ENCODE data around the gene CEMIP.
"Not testable (repeated sequence)": the region's sequence is repeated elsewhere in the genome, so short reads cannot be mapped to it uniquely, and the experiment has no call there.

The CEMIP gene

DNA sequence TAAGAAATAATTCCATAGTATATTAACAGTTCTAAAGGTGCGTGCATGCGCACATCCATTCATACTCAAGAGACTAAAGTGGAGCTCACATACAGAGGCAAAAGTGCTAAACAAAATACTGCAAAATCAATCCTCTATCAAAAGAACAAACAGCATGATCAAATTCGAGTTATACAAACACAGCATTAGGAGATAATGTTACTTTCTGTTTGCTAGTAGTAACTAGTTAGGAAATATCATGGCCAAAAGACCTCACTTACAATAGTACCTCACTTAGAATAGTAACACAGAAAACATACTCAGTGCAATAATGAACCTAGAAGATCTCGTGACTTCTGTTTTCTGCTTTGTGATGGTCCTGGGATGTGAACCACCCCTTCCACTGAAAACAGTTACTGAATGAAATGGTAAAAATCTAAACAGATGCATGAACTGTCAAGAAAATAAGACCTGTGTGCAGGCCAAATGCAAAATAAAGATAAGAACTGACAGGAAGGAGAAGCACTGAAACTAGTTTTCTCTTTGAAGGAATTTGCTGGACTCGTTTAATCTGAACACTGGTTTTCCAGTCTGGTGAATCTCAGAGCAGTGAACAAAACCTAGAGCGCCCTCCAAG, 20.9 kb upstream of the CEMIP start:
- DNase-seq: no peak

DNA sequence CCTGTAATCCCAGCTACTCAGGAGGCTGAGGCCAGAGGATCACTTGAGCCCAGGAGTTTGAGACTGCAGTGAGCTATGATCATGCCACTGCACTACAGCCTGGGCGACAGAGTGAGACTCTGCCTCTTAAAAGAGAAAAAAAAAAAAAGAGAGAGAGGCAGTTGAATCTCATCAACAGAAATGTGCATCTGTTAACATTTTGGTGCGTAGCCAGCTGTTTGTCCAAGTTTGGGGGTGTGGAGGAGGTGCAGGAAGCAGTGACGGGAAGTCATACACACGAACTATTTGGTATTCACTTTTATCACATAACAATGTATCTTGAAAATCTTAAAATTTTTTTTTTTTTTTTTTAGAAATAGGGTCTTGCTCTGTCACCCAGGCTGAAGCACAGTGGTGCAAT, 18.2 kb upstream of the CEMIP start:
- DNase-seq: no peak

DNA sequence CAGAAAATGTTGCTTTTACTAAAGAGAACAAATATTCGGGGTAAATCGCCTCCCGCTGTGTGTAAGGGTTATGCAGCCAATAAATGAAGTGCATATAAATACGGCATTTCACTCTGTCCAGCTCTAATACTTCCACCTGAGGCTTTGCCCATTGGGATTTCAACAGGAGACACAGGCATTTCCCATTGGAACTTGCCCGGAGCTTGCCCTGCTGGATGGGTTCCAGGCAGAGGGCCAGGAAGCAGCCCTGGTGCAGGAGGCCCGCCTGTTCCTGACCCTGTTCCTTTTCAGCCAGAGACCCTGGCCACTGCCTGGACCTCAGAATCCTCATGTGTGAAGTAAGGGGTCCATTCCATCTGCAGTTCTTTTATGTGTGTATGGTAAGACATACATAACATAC, 17.4 kb upstream of the CEMIP start:
- DNase-seq: no peak

DNA sequence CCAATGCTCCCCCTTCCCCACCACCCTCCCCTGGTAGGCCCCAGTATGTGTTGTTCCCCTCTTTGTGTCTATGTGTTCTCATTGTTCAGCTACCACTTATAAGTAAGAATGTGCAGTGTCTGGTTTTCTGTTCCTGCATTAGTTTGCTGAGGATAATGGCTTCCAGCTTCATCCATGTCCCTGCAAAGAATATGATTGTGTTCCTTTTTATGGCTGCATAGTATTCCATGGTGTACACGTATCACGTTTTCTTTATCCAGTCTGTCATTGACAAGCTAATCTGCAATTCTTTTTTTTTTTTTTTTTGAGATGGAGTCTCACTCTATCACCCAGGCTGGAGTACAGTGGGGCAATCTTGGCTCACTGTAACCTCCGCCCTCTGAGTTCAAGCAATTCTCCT, 15.9 kb upstream of the CEMIP start:
- not testable (repeated sequence) for DNase-seq

DNA sequence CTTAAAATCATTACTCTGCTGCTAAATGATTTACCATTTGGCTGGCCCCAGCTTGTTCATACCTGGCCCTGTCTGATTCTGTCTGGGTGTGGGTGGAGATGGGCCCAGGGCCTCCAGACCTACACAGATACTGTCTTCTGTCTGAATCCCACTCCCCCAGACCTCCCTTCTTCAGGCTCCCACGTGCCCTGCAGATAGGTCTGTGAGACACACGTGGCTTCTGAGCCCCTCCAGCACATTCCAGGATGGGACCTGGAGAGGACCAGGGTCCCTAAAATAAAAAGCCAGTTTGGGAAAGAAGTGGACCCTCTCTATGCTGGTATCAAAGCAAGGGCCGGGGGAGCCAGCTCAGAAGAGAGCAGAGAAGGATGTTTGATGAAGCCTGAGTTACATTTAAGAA, 14.6 kb upstream of the CEMIP start:
- no peak for DNase-seq

DNA sequence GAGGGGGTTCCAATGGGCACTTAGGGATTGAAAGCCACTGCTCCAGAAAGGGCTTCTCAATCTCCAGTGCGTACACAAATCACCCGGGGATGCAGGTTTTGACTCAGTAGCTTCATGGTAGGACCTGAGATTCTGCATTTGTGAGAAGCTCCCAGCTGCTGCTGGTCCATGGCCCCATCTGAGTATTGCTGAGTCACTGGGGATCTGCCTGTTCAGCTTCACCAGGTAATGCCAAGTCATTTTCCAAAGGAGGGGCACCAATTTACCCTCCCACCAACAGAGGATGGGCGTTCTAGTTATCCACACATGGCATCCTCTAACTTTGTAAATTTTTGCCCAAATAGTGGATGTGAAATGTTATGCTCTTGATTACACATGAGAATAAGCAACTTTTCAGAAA, 12.9 kb upstream of the CEMIP start:
- DNase-seq: no peak

DNA sequence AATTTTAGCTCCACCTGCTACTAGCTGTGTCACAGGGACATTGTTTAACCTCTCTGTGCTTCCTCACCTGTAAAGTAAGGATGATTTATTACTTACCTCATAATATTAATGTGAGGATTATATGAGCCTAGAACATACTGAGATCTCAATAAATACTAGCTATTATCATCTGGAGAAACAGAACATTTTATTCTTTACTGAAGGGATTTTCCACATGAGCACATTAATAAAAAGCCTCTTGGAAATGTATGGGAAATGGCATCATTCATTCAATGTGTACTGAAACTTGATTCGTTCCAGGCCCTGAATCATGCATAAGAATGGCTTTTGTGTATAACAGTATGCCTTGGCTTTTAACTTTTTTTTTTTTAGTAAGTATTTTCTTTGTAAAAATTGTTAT, 11.0 kb upstream of the CEMIP start:
- DNase-seq: no peak

DNA sequence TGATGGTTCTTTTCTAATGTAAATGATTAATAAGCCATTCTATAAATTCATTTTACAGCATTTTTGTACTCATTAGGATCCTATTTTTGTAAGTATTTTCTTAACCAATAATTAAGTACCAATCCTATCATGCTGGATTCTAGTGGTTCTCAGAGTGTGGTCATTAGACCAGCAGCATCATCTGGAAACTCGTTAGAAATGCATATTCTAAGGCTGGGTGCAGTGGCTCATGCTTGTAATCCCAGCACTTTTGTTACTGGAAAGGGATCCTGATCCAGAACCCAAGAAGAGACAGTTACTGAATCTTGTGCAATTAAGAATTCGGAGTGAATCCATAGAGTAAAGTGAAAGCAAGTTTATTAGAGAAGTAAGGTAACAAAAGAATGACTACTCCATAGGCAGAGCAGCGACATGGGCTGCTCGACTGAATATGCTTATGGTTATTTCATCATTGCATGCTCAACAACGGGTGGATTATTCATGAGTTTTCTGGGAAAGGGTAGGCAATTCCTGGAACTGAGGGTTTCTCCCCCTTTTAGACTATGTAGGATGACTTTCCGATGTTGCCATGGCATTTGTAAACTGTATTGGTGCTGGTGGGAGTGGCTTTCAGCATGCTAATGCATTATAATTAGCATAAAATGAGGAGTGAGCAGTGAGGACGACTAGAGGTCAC, 9.9 kb upstream of the CEMIP start:
- DNase-seq: no peak

DNA sequence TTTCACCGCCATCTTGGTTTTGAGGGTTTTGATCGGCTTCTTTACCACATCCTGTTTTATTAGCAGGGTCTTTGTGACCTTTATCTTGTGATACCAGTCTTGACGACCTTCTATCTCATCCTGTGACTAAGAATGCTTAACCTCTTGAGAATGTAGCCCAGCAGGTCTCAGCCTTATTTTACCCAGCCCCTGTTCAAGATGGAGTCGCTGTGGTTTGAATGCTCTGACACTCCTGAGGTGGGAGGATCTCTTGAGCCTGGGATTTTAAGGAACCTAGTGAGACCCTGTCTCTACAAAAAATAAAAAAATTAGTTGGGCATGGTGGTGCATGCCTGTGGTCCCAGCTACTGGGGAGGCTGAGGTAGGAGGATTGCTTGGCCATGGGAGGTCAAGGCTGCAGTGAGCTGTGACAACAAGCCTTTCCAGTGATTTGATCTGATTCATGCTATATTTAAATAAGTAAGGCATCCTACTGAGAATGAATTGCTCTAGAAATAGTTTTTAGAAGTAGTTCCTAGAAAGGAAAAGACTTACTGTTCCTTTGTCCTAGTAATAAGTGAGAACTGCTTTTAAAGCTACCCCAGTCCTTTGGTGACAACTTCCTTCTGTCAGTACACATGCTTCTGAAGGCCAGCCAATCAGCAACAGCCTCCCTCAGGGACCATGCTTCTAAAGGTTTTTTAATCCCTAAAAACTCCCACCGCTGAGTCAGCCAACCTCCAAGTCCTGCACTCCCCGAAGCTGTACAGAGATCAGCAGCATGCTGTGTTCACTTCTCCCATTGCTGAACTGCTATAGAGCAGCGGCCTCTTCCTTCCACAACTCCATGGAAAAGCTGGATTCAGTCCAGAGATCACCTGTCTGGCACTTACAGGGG, 9.1 kb upstream of the CEMIP start:
- no peak for DNase-seq

DNA sequence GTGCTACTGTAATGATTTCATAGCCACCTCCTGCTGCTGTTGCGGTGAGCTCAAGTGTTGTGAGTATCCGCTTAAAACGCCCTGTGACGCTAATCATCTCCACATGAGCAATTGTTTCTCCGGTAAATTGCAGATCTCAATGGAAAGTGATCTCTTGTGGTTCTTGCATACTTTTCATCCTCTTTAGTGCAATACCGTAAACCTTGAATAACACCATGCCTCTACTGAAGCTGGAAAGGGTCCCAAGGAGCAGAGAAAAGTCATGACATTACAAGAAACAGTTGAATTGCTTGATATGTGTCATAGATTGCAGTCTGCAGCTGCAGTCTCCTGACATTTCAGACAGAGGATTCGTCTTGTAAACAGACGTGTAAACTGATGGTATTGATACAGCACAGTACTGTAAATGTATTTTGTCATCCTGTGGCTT, 6.0 kb upstream of the CEMIP start:
- no peak for DNase-seq

DNA sequence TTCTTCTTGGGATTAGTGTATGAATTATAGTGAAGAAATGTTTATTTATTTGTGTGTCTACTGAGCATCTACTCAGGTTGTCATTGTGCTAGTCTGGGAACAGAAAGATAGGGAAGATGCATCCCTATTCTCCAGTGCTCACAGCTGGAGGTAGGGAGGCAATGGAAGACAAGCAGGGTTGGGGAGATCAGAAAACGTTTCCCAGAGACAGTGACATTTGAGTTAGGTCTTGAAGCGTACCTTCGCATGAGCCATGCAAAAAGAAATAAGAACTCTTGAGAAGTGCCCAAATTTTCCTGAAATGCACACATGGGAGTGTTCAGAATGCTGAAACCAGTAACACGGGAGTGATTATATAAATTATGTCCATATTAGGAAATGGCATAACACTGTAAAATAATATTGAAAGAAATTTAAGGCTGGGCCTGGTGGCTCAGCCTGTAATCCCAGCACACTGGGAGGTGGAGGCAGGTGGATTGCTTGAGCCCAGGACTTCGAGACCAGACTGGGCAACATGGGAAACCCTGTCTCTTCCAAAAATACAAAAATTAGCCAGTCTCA, 5.3 kb upstream of the CEMIP start:
- no peak for DNase-seq

DNA sequence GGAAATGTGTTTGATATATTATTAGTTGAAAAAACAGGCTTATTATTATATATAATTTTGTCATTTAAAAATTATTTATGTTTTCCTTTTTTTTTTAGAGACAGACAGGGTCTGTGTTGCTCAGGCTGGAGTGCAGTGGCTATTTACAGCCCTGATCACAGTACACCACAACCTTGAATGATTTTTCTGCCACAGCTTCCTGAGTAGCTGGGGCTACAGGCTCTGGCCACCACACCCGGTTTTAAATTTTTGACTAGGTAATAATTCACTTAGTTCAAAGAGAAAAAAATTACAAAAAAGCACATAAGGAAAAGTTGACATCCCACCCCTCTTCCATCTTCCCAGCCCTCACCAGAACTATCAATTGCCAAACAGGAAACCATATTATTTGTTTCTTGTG, 4.7 kb upstream of the CEMIP start:
- DNase-seq: no peak

DNA sequence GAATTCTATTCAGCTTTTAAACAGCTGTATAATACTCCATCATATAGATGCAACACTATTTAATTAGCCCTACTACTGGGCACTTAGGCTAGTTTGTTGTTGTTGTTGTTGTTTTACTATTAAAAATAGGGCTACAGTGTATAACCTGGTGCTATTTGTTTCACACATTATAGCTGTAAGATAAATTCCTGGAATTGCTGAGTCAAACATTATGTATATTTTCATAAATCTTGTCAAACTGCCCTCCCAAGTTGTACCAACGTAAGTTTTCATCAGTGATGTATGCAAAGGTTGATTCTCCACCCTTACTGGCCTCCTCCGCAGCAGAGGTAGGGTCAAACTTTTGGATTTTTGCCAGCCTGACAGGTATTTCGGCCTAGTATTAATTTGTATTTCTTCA, 3.8 kb upstream of the CEMIP start:
- DNase-seq: no peak

DNA sequence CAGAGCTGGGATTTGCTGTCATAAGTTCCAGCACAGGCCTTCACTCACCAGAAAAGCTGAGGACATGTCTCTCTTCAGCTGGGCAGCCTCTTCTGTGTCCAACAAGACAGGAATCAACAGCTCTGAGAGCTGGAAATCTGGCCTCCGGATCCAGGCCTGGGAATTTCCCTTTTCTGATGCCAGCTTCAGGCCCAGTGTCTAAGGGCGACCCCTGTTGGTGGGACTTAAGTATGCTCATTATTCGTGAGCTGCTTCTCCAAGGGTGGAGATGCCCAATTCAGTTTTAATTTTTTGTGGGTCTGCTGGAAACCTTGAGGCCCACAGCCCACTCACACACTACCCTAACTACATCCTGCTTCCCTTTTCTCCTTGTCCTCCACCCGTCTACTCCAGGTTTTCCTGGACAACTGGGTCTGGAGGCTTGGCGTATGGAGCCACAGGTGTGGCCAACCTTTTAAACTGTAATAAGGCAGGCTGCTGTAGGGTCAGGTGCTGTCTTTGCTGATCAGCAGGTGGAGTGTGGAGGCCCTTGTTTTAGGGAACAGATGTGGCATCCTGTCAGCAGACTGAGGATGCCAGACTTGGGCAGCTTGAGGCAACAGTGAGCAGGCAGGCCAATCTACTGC, 2.6 kb upstream of the CEMIP start:
- DNase-seq: peak; percentile 44

DNA sequence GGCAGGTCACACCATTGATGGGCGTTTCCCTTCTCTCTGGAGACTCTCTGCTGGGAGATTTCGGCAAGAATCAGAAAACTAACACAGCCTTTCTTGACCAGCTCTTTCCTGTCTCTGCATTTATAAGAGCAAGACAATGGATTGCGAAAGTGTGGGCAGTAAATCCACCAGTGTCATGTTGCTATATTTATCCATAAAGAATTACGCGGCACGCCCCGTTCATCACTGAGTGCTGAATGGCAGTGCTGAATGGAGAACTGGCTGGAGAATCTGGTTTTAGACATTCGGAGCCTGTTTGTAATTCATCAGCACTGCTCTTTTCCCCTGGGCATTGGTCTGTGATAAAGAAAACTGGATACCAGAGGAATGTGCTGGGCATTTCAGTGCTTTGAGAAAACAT, 2.0 kb upstream of the CEMIP start:
- no peak for DNase-seq

DNA sequence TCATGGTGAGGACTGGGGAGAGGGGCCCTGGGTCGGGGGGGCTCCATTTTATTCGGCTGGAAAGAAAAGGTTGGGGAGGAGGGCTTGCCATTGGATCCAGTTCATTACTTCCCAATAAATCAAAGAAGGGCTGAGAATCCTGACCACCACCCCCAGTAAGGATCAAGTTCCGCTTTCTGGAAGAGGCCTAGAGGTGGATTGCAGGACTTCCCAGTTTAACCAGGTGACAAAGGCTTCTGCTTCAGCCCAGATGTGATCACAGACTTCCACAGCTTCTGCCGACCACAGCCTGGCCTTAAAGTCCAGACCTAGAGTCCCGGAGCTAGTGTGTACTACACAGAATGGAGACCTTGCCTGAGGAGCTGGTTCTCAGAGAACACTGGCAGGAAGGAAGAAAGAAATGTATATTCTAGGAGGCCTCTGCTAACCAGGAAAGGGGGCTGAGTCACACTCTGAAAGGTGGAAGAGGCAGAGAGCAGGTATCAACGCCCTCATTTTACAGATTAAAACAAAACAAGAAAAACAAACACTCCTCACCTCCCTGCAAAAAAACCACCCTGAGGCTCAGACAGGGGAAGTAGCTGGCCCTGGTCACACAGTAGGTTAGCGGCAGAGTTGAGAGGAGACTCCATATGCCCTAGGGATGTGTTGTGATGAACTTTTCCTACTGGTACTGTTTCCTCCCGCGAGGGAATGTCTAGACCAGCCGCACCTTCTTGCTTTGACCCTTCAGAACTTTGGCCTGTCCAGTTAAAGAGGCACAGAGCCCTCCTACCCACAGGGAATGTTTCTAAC, 1.1 kb upstream of the CEMIP start:
- no peak for DNase-seq

DNA sequence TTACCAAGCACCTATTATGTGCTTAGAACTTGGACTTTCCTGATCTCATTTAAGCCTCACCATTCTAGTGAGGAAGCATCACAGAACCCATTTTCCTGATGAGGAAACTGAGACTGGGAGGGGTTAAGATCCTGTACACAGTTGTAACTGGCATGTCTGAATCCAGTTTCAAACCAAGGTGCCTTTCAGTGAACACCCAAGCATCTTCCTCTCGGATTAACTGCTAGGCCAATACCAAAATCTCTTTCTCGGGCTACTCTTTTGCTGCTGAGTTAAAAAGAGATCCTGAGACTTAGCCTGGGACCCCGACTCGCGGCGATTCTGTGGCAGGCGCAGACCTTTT, 578 bp upstream of the CEMIP start:
- DNase-seq: no peak

DNA sequence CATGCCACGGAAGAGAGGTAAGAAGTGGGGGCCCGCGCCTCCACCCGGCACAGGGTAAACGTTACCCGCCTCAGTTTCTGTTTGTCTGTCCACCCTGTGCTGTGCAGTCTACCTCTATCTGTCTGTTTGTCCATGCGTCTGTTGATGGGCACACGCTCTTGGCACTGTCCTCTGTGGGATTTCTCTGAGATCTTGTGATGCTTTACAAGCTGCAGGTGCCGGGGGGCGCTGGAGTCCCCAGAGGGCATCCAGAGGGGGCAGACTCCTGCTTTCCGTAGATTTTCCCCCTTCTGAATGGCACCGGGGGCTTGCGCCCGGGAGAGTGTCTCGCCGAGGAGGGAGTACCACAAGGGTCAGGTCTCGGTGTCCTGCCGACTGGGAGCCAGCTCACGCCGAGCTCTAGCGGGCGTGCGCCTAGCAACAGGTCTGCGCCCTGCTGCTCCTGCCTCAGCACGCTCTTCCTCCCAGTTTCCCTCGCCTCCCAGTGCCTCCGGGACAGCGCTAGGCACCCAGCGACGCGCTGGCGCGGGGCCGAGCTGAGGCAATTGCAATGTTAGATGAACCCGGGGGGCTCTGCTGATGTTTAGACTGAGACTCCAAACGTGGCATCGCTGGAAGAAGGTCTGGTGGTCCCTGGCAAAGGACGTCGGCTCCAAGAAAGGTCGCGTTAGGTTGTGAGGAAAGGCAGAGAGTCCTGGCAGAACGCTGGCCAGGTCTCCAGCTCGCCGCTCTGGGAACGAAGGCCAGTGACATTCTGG, 667 bp downstream of the CEMIP start:
- no peak for DNase-seq

DNA sequence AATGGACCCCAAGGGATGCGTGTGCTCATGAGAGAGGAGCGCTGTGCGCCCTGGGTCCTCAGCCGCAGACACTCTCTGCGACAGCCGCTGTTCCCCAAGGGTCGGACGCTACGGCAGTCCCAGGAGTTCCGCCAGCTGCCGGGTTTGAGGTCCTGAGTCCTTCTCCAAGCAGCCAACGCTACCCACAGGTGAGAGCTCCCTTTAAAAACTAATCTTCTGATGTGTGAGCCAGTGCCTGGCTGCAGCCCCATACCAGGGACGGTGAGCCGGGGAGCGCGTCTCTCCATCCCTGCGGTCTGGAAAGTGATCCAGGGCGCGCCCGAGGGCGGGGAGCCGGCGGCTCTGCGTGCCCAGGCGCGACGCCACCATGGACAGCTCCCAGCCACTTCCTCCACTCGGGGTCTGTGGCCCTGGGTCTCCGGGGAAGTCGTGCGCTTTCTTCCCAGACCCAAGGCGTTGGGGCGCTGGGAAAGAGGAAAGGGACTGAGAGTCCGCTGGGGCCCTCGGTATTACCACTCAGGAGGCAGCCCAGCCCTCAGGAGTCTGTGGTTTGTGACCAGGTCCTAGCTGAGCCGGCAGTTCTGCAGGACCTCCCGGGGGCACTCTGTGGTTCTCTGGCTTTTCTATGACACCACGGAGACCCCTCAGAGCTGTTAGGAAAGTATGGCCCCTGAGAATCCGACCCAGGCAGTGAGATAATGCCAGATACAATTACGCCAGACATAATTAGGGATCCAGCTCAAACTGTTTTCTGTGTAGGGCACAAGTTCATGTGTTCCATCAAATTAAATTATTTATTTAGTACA, 1.4 kb downstream of the CEMIP start:
- DNase-seq: no peak

DNA sequence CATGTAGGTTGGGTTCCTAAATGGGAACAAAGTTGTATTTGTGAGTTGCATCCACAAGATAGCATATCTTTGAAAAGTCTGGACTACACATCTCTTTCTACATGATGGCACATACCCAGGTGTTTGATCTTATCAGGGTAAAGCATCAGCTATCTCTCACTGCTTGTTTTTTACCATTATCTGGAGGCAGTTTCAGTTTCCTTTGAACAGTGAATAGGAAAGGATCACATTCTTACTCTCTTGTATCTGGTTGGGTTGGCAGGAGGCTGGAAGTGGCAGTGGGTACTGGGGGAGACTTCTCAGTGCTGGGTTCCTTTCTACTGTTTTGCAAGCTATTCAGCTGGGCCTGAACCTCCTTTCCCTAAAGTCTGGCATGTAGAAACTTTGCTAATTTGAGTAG, 4.1 kb downstream of the CEMIP start:
- no peak for DNase-seq

DNA sequence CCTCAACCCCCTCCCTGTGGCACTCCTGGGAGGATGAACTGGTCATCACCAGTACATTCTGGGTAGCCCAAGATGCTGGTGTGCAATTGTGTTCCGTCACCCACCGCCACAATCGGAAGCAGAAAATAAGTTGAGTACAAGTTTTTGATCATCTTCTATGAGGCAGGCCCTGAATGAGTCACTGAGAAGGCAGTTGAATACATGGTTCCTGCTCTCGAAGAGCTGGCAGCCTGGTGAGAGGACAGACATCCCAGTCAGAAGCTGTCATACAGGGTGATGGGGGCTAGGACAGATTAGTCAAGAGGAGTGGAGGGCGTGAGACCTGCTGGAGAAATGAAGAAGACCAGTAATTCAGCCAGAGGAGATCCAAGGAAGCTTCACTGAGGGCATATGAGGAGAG, 6.2 kb downstream of the CEMIP start:
- no peak for DNase-seq
